CD4-positive, alpha-beta T cell treated with Interleukin-17A for 1 hour (primary cell): Measurements from ENCODE around the gene POU2F3.

Source experiments
- DNase-seq: peaks from one replicate; pipeline ENCODE4 v3.0.0-alpha.2; 2020

The POU2F3 gene

DNA sequence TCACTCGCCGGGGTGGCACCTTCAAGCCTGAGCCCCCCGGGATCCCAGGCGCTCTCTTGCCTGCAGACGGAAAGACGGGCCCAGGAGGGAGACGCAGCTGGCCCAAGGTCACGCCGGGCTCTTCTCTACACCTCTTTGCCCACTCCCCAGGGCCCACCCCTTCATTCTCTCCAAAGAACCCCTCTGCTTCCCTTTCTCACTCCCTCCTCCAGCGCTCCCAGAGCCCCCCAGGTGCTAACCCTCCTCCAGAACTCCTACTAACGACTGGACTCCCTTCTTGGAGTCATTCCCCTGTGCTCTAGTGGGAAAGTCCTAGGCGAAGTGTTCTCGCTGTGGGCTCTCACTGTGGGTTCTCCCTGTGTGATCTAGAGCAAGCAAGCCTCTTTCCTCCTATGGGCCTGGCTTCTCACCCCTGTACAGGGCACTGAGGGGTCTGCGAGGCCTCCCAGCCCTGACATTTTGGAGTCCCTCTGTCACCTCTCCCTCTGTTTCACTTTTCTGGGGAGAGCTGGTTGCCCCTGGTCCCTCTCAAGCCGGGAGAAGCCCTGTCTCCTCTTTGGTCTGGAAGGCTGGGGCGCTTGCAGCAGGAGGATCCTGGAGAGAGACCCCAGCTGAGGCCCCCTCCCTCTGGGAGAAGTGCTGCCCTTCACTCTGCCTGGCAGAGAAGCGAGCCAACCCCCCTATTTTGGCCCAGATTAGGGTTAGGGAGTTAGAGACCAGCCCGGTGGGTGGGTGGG, 28.2 kb upstream of the POU2F3 start:
- DNase-seq: no peak

DNA sequence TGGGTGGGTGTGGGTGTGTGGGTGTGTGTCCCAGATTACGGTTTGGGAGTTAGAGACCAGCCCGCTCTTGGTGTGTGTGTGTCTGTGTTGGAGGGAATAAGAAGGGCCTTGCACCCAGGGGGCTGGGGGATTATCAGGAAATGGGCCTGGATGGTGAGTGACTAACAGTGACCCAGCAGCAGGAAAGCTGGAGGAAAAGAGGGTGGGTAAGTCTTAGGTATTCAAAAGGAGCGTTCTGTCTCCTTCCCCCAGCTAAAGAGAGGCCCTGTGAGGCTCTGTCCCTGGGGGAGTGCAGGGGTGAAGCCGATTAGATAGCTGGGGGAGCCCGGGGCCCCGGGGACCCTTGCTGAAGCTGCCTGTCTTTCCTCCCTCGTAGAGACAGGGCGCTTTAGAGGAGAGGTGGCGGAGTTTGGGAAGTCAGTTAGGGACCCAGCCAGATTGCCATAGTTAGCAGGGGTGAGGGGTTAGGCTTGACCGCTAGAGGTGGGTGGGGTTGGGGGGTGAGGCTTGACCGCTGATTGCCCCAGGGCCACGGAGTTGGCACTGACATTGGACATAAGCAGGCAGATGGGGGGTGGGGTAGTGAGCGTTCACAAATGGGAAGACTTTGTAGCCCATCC, 27.6 kb upstream of the POU2F3 start:
- no peak for DNase-seq

DNA sequence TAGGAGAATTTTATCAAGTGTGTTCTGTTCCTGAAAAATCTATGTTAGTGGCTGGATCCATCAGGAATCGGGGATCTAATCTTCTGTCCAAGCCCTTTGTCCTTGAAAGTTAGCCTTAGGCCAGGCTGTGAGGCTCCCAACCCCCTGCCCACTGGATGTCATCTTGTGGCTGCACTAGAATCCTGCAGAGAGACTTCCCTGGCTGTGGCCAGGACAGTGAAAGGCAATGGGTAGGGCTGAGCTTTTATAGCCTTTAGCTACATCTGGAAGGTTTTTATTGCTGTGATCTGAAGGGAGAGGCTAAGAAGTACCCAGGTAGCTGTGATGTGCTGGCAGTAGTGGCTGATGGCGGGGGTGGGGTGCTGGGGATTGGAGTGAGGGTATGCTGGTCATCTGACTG, 27.0 kb upstream of the POU2F3 start:
- DNase-seq: no peak

DNA sequence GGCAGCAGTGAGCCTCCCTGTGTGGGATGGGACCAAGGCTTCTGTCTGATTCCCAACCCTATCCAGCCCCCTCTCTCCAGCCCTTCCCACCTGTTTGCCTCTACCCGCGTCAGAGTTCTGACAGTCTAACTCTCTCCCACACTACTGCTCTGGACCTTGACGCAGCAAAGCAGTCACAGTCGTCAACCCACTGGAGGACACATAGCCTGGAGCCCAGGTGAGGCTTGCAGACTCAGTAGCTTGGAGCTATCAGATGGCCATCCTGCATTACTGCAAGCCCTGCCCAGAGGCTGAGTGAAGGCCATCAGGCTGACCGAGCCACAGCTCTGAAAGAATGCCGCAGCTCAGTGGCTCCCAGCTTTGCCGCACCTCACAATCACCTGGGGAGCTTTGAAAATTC, 25.4 kb upstream of the POU2F3 start:
- DNase-seq: no peak

DNA sequence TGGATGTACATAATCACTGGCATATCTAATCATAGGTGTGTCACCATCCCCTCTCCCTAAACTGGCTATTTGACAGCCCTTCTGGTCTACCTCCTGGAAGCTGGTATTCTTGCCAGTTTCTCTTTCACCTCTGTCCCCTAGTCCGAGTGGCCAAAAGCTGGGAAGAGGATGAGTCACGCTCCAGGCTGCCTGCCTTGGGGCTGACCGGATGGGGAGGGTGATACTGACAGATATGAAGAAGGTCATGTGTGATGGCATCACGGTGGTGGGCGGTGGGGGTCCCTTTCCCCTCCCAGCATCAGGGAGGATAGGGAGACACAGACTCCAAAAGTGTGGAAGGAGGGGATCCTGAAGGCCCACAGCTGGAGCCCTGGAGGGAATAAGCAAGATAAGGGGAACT, 24.3 kb upstream of the POU2F3 start:
- no peak for DNase-seq

DNA sequence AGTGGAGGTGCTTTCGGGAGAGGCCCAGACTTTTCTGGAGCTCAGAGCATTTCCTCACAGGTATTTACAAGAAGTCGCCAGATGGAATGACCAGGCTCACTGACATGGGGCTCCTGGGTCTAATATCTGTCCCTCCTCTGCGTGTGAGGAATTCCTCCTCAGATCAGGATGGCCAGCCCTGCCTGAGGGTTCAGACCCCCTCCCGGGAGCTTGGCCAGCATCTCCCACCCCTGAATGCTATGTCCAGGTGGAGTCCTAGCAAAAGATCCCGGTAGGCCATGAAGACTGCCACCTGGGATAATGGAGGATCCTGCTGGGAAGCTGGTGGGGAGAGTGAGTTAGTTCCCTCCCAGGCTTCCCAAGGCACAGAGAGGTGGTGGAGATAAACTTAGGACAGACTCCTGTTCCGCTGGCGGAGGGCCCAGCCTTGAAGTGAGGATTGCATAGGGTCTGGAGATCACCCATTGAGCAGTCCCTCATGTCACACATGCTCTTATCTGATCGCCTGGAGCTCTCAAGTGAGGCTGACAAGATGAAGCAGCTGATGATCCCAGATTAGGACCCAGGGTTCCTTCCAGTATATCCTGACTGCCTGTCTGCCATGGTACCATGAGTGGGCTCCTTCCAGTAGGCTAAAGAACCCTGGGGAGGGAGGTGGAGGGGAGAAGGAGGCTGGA, 23.4 kb upstream of the POU2F3 start:
- DNase-seq: no peak

DNA sequence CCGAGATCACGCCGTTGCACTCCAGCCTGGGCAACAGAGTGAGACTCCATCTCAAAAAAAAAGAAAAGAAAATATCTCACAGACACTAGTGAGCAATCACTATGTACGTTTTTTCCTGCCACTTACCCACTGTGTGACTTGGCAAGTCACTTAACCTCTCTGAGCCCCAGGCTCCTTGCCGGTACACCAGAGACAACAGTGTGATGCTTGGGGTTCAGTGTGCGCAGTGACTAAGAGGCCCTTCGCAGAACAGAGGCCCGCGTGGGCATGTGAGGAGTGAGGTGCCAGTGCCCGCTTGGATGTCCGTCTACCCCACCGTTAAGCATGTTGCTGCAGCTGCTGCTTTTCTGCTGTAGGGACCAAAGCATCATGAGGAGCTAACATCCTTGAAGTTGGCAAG, 22.4 kb upstream of the POU2F3 start:
- no peak for DNase-seq

DNA sequence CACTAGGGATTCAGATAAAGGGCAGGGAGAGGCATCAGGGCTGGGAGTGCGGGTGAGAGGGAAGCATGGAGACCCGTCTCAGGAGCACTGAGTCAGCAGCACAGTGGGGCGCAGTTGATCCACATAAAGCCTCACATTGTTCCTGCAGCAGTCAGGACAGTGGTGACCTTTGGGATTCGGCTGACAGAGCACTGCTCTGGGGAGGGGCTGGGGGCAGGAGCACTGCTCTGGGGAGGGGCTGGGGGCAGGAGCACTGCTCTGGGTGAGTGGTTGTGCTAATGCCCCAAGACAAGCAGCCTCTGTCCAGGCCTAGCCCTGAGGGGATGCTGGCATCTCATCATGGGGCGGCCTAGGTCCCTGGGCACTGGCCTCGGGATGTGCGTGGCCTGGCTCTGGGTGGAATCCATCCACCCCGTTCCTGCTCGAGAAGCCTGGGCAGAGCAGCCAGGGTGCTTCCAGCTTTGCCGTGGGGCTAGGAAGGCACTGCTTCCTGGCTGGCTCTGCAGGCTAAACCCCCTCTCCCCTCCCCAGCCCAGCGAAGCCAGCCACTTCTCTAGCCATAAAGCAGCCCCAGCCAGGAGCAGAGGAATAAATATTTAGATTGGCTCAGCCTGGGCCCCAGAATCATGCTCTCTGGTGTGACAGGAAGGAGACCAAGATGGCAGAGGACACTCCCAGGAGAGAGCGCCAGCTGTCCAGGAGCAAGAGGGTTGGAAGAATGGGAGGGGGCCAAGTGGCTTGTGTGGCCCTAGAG, 21.8 kb upstream of the POU2F3 start:
- no peak for DNase-seq

DNA sequence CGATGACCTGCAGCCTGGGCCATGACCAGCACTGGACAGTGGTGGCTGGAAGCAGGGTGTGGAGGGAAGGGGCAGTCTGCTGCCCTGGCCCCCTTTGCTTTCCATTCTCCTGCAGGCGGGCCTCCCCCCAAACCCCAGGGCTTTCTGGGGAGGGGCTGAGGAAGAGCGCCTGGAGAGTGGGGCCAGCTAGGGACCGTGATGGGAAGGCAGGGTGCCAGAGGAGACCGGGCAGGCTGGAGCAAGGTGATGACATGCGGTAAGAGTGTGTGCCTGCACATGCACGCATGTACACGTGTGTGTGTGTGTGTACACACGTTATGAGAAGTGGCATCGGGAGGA, 21.3 kb upstream of the POU2F3 start:
- no peak for DNase-seq

DNA sequence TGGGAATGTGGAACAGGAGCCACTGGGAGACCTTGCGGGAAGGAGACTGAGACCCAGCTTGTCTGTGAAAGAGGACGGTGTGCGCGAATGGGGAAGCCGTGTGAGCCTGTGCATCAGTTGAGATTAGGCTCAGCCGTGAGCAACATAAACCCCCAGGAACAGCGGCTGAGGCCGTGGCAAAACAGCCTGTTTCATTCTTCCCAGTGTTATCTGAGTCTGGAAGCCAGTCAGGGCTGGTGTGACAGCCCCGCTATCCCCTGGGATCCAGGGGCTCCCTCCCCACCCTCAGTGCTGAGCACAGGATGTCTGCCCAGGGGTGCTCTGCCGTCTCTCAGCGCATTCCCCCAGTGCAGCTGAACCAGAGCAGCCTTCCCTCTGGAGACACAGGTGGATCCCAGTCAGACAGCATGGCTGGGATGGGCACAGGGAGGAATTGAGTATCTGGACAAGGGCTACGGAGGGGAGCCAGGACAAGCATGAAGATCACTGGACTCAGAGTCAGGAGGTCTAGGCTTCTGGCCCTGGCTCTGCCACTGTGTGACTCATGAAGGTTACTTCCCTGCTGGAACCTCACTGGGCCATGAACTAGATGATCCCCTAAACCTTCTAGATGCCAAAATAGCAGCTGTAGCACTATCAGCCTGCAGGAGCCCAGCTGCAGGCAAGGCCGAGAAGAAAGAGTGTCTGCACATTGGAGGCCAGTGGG, 20.6 kb upstream of the POU2F3 start:
- no peak for DNase-seq

DNA sequence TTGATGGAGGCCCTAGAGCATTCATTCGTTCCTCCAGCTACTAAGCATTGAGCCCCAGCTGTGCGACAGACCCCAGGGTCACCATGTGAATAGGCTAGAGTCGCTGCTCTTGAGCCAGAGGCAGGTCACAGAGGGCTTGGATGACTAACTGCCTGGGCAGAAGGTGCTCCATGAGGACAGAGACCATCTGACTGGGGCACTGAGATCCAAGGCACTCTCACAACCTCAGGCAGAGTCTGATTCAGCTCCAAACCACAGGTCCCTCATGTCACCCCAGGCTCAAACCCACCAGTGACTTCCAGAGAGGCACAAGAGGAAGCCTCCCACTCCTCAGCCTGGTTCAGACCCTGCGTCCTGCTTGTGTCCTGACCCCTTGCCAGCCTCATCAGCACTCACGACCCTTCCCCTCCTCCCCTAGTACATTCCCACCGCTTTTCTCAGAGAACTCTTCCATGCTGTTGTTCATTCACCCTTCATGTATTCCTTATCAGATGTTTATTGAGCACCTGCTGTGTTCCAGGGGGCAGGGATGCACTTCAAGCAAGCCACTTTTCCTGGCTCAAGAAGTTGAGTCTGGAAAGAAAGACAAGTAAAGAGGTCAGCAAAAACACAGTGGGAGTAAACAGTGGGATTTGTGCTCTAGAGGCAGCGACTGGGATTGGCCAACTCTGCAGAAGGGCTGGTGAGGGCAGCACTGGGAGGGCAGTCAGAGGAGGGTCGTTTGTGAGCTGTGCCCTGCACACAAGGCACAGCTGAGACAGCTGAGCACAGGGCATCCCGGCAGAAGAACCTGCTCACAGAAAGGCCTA, 19.8 kb upstream of the POU2F3 start:
- DNase-seq: no peak

DNA sequence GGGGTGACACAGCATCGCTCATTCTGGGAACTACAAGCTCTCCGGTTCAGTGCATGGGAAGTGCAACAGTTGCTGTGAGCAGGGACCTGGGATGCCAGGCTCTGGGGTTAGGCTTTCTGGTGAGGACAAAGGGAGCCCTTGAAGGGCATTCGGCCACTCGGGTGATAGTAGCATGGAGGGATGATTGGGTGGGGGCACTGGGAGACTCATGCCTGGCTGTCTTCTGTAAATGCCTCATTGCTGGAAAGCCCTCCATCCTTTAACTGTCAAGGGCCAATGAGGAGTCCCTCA, 19.2 kb upstream of the POU2F3 start:
- DNase-seq: no peak

DNA sequence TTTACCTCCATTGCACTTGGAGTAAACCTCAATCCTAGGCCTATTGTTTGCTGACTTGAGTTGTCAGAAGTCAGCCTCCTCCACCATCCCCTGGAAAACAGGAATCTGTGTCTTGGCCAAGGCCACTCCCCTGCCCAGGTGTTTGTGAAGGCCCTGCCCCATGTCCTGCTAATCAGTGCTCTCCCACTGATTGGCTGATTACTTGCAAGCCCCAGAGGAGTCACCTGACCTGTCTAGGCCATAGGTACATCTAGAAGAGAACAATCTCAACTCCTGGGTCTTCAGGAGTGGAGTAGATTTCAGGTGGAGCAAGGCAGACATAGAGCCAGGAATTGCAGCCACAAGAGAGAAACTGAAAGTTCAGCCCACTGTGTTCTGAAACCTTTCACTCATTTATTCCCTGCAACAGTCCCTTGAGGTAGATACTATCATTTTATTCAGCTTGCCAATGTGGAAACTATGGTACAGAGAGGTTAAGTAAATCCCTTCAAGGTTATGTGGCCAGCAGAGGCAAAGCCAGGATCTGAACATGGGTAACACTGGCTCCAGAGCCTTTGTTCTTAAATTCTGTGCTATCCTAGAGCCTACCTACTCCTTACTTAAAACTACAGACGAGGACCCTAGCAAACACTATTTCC, 18.7 kb upstream of the POU2F3 start:
- DNase-seq: no peak

DNA sequence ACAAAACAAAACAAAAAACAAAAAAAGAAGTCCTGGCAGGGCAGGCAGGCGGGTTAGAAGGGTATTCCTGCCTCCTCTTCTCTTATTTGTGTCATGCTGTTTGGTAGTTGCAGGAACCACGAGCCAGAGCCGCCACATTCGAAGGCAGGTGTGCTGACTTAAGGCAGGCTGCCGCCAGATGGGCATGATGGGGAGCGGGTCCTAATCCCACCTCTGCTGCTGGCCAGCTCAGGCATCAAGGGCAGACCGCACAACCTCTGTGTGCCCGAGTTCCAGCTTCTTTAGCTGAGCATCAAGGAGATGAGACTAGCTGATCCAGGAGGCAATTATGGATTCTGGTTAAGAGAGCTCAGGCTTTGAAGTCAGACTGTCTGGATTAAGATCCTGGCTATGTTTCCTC, 17.0 kb upstream of the POU2F3 start:
- no peak for DNase-seq

DNA sequence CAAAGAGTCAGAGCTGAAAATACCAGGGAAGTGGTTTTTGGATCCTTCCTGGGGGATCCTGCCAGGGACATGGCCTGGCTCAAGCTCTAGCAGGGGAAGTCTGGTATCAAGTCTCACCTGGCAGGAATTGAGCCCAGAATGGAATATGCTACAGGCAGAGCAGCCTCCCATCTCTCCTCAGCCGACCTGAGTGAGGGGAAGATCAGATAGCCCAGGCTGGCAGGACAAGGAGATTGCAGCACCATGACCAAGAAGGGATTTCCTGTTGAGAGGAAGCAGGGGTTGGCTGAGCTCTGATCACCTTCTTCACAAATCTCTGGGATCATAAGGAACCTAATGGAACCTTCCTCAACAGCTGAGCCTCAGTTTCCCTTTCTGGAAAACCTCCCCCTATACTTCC, 16.1 kb upstream of the POU2F3 start:
- no peak for DNase-seq

DNA sequence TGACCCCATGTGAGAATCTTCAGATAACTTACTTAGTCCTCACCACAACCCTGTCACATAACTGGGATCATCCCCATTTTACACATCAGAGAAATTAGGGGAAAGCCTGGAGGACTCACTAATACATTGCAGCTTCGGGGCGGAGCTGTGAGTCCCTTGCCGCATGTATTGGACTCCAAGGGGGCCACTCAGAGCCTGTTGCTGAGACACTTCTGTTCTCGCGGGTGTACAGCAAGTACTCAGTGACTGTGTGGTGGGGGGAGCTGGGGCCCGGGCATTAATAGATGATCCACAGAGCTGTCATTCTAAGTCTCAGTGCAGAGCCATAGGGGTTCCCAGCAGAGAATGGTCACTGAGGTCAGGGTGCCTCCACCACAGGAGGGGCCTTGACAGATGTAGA, 15.6 kb upstream of the POU2F3 start:
- no peak for DNase-seq

DNA sequence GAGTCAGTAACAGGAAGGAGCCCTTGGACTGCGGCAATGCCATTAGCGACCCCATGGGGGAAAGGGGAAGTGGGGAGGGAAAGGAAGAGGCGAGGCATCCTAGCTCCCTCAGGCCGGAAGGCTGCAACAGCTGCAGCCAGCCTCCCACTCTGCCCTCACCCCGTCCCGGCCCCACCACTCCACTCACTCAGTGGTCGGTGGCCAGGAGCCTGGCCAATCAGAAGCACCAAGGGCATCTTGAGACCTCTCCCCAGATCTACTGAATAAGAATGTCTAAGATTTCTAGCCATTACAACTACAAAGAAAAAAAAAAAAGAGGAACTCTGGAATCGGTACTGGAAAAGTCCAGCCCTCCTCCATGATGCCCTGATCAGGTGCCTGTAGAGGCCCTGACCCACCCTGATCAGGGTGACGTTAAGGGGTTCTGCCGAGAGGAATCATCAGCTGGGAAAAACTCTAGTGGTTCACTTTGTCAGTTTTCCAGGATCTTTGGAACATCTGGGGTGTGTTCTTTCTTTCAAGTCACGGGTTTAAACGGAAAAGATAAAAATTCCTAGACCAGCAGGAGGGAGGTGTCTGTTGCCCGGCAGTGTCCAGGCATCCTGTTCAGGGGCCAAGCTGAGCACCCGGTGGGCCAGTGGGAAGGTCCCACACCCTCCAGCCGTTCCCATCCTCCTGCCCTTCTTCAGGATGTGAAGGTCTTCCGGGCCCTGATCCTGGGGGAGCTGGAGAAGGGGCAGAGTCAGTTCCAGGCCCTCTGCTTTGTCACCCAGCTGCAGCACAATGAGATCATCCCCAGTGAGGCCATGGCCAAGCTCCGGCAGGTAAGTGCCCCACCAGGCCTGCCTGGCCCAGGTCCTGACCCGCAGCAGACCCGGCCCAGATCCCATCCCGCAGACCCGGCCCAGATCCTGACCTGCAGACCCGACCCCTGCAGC, 14.7 kb upstream of the POU2F3 start:
- no peak for DNase-seq

DNA sequence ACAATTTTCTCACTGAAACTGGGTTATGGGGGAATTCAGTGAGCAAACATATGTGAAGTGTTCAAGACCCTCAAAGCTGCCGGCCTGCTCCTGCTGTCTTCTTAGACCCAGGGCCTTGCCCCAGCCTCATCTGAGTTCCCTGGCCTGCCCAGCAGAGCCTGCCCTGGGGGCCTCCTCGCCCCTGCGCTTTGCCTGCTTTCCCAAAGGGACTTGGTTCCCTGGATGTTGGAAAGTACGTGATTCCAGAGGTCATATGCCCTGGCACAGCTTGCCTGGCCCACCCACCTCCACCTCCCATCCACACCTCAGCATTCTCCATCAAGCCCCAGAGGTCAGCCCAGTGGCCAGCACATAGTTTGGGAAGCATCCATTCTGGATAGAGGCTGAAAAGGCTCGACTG, 13.7 kb upstream of the POU2F3 start:
- no peak for DNase-seq

DNA sequence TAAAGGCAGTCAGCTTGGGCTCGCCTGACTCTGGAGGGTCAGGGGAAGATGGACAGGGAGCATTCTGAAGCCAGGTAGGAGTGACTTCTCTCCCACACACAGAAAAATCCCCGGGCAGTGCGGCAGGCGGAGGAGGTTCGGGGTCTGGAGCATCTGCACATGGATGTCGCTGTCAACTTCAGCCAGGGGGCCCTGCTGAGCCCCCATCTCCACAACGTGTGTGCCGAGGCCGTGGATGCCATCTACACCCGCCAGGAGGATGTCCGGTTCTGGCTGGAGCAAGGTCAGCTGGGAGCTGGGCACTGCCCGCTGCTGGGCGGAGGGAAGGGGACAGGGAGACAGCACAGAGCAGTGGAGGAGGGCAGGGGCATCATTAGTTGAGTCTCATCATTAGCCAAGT, 13.2 kb upstream of the POU2F3 start:
- no peak for DNase-seq

DNA sequence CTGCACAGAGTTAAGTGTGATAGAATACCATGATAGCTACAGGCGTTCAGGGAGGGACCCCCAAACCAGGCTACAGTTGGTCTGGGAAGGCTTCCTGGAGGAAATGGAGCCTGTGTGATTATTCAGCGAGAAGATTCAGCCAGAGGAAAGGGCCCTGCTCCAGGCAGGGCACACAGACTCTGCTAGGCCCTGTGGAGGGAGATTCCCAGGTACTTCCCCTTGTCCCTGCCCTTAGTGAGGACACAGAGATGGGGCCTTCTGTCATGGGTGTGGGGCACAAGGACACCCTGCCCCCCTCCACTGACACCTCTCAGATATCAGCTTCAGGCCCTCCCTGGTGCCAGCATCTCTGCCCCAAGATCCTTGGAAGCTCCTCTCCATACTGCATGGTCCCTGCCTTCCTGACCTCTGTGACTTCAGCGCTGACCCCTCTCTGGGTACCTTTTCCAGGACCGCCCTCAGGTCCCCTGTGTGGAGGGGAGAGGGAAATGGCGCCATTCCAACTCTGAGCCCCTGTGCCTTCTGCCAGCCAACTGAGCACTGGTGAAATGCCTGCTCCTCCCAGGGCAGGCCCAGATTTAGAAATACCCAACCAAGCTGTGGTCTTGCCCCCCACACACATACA, 12.6 kb upstream of the POU2F3 start:
- DNase-seq: no peak
